HG03565 (cell line): ENCODE measurements around the gene ADTRP.

ENCODE experiments used
- ATAC-seq: cut with Tn5 transposase; IDR thresholded peaks from one replicate; pipeline ENCODE4 v1.9.1; 2021; ENCODE audit warnings: mild to moderate bottlenecking, moderate library complexity; ENCODE audit not compliant: unreplicated experiment

The ADTRP gene

DNA sequence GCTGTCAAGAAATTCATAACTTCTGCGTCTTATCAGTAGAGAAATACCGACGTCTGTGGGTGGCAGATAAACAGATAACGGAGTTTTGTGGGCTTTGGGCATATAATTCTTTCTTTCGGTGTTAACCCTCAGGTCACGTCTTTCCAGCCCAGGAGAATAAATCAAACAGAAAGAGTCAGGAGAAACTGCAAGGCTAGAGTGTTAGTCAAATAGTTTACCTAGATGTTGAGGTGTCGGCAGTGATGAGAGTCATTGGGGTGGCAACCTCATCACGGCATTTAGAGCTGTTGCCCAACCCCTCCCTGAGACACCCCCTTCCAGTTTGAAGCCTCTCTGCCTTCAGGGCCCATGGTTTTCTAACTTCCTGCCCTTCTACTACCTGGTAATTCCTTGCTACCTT is 49.5 kb downstream of the ADTRP start:
- ATAC-seq, result no peak

DNA sequence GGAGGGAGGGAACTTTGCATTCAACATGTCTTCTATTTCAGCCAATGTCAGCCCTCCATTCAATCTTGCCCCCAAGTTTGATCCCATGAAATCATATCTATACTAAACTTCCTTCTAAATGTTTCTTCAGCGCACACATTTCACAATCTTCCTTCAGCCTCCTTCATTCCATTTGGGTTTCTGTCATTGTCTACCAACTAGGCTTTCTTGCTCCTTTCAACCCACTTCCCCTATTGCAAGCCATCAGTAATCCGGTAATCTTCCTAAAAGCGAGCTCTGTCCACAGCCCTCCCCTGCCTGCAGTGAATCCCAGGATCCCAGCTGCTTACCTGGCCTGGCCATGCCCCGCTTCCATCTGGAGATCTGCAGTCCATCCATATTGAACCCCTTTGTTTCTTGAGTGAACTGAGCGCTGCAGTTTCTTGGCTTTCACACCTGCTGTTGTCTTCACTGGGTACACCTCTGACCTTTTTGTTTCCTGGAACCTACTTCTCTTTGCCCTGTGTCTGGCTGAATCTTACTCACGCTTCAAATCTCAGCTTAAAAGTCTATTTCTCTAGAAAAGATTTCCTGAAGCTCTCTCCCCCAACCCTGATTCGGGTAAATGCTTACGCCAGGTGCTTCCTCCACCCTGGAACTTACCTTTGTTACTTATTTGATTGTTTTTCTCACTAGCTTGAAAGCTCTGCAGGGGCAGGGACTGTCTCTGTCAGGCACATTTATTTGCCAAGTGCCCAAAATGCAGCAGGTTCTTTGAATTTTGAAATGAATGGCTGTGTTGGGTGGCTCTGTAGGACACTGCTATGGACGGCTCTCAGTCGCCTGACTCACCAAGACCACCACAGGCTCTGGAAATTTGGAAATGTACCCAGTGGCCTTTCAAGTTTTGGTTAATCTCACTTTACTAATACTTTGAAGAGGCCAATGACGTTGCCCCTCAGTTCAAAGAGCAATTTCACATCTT is 50.3 kb downstream of the ADTRP start:
- ATAC-seq, result no peak

- ATAC-seq, result no peak
These were observed 51.1 kb downstream of the ADTRP start for GRCh38 chr6:11727346-11727997.

DNA sequence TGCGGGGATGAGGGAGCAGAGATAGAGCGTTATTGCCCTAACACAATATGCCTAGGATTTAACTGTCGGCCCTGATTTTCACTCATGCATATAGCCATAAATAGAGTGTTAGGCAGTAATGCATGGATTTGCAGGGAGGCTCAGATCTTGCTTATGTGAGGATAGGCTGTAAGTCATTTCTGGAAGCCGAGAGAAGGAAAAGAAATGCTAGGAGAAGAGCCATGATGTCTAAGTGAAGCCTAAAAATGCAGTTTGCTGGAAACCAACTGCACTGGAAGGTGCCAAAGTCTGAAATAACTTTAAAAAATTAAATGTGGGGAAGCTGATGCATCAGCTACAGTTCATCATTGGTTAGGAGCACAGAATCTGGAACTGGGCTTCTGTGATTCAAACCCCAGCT is 54.3 kb downstream of the ADTRP start:
- no peak for ATAC-seq

DNA sequence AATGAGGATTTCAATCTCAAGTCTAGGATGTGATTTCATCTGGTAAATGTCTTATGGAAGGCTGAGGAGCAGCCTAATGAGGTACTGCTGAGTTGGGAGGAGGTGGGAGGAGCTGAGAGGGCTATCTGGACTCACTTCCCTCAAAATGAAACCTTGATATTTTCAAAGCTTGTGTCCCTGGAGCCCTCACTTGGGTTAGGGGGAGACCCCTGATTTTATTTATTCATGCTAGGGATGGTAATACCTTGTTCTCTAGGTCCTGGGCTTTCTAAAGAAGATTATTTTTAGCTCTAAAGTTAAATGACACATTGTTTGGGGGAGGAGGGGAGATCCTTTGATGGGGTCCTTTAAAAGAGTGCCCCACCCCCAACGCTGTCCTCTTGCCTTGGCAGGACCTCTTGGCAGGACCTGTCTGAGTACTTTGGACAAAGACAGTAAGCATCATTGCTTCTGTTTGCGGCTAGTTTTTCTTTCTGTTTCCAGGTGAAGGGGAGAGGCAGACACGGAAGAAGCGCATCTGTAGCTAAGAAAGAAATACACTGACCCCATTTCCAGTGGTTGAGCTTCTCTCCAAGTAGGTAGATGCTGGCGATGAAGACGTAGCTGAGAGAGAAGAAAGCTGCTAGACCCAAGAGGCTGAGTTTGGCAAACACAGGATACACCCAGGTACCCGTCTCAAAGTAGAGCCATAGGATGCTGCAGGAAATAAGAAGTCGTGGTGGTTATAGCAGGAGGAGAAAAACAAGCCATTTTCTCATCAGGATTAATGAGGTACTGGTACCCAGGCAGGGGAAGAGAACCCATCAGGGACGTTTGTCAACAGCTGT is 55.6 kb downstream of the ADTRP start:
- no peak for ATAC-seq

DNA sequence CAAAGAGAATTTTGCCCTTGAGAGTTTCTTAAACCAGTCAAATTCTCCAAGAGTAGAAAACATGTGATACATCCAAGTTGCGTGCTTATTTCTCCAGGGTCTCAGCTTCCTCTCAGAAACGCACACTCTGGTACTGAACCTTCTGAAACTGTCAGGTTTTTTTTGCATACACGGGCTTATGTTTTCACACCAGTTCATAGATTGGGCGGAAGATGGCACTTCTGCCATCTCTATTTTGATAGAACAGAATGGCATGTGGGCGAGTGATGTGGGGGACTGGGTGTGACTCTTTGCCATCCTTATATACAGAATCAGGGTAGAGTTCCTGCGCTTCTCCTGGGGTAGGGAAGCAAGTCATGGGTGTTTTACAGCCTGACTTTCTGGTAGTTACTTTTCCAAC is 56.4 kb downstream of the ADTRP start:
- no peak for ATAC-seq

DNA sequence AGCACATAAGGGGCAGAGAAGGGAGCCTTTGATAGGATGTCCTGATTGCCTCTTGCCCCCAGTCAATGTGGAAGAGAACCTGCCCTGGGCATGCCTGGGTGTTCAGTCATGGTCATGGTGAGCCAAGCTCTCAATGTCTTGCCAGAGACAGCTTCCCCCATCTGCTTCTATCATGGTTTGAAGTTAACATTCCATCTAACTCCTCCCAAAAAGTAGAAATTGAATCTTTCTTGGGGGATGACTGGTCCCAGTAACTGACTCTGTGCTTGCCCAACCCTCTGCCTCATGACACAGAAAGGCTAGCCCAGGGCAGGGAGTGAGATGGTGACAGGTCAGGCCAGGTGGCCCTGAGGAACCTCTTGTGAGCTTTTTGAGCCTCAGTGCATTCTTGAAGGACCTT is 60.1 kb downstream of the ADTRP start:
- no peak for ATAC-seq

DNA sequence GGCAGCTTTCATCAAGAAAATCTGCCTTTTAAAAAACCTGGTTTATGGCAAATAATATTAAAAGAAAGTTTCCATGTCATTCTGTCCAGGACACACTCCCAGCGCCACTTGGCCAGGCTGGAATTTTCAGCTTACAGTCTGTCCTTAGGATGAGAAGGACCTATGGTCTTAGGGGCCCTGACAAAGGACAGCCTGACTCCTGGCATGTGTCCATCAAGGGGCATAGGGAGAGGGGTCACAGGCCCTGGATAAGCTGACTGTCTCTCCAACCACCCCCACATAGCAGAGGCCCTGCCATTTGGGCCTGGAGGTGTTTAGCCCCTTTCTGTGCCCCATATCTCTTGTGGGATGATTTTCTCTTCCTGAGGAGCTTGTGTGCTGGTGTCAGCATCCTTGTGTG is 60.6 kb downstream of the ADTRP start:
- no peak for ATAC-seq

GRCh38 chr6:11714798-11715285 is 63.8 kb downstream of the ADTRP start:
- ATAC-seq, result no peak

GRCh38 chr6:11714116-11714797 is 64.3 kb downstream of the ADTRP start:
- no peak for ATAC-seq

GRCh38 chr6:11712760-11713159 is 65.8 kb downstream of the ADTRP start:
- no peak for ATAC-seq

GRCh38 chr6:11711984-11712711 is 66.5 kb downstream of the ADTRP start:
- no peak for ATAC-seq

- peak; percentile 39 for ATAC-seq
These were observed 67.3 kb downstream of the ADTRP start for GRCh38 chr6:11711003-11711983.

GRCh38 chr6:11710311-11710761 is 68.3 kb downstream of the ADTRP start:
- ATAC-seq, result no peak

- ATAC-seq, result no peak
These were observed 72.4 kb downstream of the ADTRP start for GRCh38 chr6:11706171-11706570.

GRCh38 chr6:11705483-11705882 is 73.1 kb downstream of the ADTRP start:
- no peak for ATAC-seq

DNA sequence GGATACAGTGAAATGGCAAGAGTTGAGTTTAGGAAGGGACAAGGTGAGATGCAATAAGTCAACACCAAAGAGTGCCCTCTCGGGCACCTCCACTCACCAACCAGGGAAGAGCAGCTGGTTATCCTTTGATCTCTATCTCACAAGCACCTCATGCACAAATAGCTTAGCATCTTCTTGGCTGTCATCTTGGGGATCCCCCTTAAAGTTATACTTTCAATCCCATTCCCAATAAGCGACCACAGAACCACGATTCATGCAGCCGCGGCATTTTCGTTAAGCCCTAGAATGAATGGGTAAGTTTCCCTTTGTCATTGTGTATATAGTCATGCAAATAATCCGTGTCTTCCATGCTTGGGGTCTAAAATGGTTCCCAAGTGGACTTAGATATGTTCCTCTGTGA is 73.5 kb downstream of the ADTRP start:
- ATAC-seq, result no peak

DNA sequence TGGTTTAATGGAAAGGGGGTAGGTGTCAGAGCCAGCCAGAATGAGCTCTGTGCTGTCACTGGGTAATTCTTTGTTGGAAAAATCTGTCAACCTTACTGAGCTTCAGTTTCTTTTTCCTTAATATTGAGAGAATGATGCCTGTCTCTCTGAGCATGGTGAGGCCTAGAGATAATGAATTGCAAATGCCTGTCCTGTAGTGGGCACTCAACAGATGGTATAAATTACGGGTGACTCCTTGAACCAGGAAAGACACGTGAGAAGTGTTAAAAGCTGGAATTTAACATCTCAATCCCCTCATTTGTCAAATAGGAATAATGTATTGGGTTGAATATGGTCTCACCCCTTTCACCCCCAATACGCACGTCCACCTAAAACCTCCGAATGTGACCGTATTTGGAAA is 74.9 kb downstream of the ADTRP start:
- no peak for ATAC-seq
